WTC11 (cell line): ENCODE measurements around the gene GDPD3. TPM values are rescaled to one million over a fixed set of nuclear protein-coding genes. Genes with fewer than 3 reads are reported as not detected.

ENCODE experiments used
- ATAC-seq: fragments of 200-7000 bp; cut with Tn5 transposase; 2 replicates; pipeline ENCODE4 v1.10.0; 2021; ENCODE audit warnings: mild to moderate bottlenecking, moderate library complexity
- CTCF ChIA-PET: fragments of 300-600 bp; sonication (Branson Sonifier 250); formaldehyde crosslinking; loops from one replicate; lab custom pipeline; 2021; ENCODE audit warnings: antibody characterized with exemption; lab: Charles Lee
- POLR2A ChIA-PET: fragments of 350-600 bp; sonication (Branson Sonifier 250); formaldehyde crosslinking; loops from one replicate; lab custom pipeline; 2021; ENCODE audit warnings: antibody characterized with exemption; lab: Charles Lee
- DNase-seq: peaks from one replicate; pipeline ENCODE4 v3.0.0; 2021; ENCODE audit warnings: low spot score
- H3K27ac Mint-ChIP-seq: 2 replicates; pipeline ENCODE4 v1.8.0; 2021; ENCODE audit warnings: mixed read lengths
- H3K27me3 Mint-ChIP-seq: 2 replicates; pipeline ENCODE4 v1.8.0; 2021; ENCODE audit warnings: low read depth, mild to moderate bottlenecking, moderate library complexity, mixed read lengths
- H3K36me3 Mint-ChIP-seq: 2 replicates; pipeline ENCODE4 v1.8.0; 2021; ENCODE audit warnings: mixed read lengths
- H3K4me1 Mint-ChIP-seq: 2 replicates; pipeline ENCODE4 v1.8.0; 2022; ENCODE audit warnings: mixed read lengths
- H3K4me3 Mint-ChIP-seq: 2 replicates; pipeline ENCODE4 v1.8.0; 2021; ENCODE audit warnings: mild to moderate bottlenecking, moderate library complexity, mixed read lengths
- H3K9me3 Mint-ChIP-seq: 2 replicates; pipeline ENCODE4 v1.8.0; 2021; ENCODE audit warnings: mixed read lengths
- ATF1 ChIP-seq: sonication (generic); formaldehyde crosslinking; IDR thresholded peaks from 2 replicates; pipeline ENCODE4 v1.8.1; 2023; ENCODE audit warnings: mild to moderate bottlenecking, moderate library complexity, missing genetic modification reagents
- ATF2 ChIP-seq: sonication (generic); formaldehyde crosslinking; IDR thresholded peaks from 2 replicates; pipeline ENCODE4 v1.8.1; 2022; ENCODE audit warnings: low read depth, missing genetic modification reagents, borderline replicate concordance
- FOXK1 ChIP-seq: sonication (generic); formaldehyde crosslinking; IDR thresholded peaks from 2 replicates; pipeline ENCODE4 v1.8.0; 2022; ENCODE audit warnings: mild to moderate bottlenecking, moderate library complexity, missing genetic modification reagents
- JAZF1 ChIP-seq: fragments of 250-450 bp; sonication (Bioruptor Pico); IDR thresholded peaks from 2 replicates; pipeline ENCODE4 v1.9.0; 2021; ENCODE audit warnings: moderate library complexity, mild to moderate bottlenecking, inconsistent platforms
- MXD4 ChIP-seq: fragments of 250-450 bp; sonication (Bioruptor Pico); IDR thresholded peaks from 2 replicates; pipeline ENCODE4 v1.8.0; 2021; ENCODE audit warnings: mild to moderate bottlenecking, moderate library complexity, borderline replicate concordance
- NR3C1 ChIP-seq: sonication (generic); formaldehyde crosslinking; conservative IDR thresholded peaks from 2 replicates; pipeline ENCODE4 v1.8.1; 2023; ENCODE audit warnings: low read depth, mild to moderate bottlenecking, missing genetic modification reagents
- RELA ChIP-seq: sonication (generic); formaldehyde crosslinking; IDR thresholded peaks from 2 replicates; pipeline ENCODE4 v1.8.1; 2022; ENCODE audit warnings: missing genetic modification reagents, mild to moderate bottlenecking, borderline replicate concordance
- RORB ChIP-seq: fragments of 250-450 bp; sonication (Bioruptor Pico); IDR thresholded peaks from 2 replicates; pipeline ENCODE4 v1.9.0; 2021; ENCODE audit warnings: mild to moderate bottlenecking
- ZBTB21 ChIP-seq: sonication (generic); formaldehyde crosslinking; IDR thresholded peaks from 2 replicates; pipeline ENCODE4 v1.8.1; 2023; ENCODE audit warnings: mild to moderate bottlenecking, missing genetic modification reagents, borderline replicate concordance
- ZNF317 ChIP-seq: sonication (generic); formaldehyde crosslinking; IDR thresholded peaks from 2 replicates; pipeline ENCODE4 v1.8.1; 2023; ENCODE audit warnings: low read depth, mild to moderate bottlenecking, moderate library complexity, missing genetic modification reagents, borderline replicate concordance
- ZNF396 ChIP-seq: fragments of 250-450 bp; sonication (Bioruptor Pico); IDR thresholded peaks from 2 replicates; pipeline ENCODE4 v1.8.0; 2021; ENCODE audit warnings: mild to moderate bottlenecking, moderate library complexity, borderline replicate concordance
- ZNF532 ChIP-seq: fragments of 250-450 bp; sonication (Bioruptor Pico); IDR thresholded peaks from 2 replicates; pipeline ENCODE4 v1.9.0; 2021; ENCODE audit warnings: mild to moderate bottlenecking, borderline replicate concordance
- ZNF671 ChIP-seq: fragments of 250-450 bp; sonication (Bioruptor Pico); IDR thresholded peaks from 2 replicates; pipeline ENCODE4 v1.8.0; 2021; ENCODE audit warnings: mild to moderate bottlenecking
- total RNA-seq: library from RNA; stranded (reverse); gene quantifications from 3 replicates; pipeline ENCODE4 v1.2.3, GENCODE V29; 2021
- TF ChIP-seq, protein P1 (sequence below): sonication (generic); formaldehyde crosslinking; IDR thresholded peaks from 2 replicates; pipeline ENCODE4 v1.8.1; 2023; ENCODE audit warnings: mild to moderate bottlenecking, missing genetic modification reagents, moderate library complexity
- TF ChIP-seq, protein P2 (sequence below): sonication (generic); formaldehyde crosslinking; IDR thresholded peaks from 2 replicates; pipeline ENCODE4 v1.8.1; 2023; ENCODE audit warnings: mild to moderate bottlenecking, missing genetic modification reagents
- TF ChIP-seq, protein P3 (sequence below): sonication (generic); formaldehyde crosslinking; IDR thresholded peaks from 2 replicates; pipeline ENCODE4 v1.8.1; 2022; ENCODE audit warnings: low read depth, mild to moderate bottlenecking, moderate library complexity, missing genetic modification reagents, borderline replicate concordance
- TF ChIP-seq, protein P4 (sequence below): fragments of 250-450 bp; sonication (Bioruptor Pico); IDR thresholded peaks from 2 replicates; pipeline ENCODE4 v1.9.0; 2021; ENCODE audit warnings: mild to moderate bottlenecking
- TF ChIP-seq, protein P5 (sequence below): sonication (generic); formaldehyde crosslinking; conservative IDR thresholded peaks from 2 replicates; pipeline ENCODE4 v1.8.1; 2023; ENCODE audit warnings: mild to moderate bottlenecking, low read depth, missing genetic modification reagents, moderate library complexity

The GDPD3 gene
- total RNA-seq, 1 experiment from 2014 or later = 2.5 TPM

DNA sequence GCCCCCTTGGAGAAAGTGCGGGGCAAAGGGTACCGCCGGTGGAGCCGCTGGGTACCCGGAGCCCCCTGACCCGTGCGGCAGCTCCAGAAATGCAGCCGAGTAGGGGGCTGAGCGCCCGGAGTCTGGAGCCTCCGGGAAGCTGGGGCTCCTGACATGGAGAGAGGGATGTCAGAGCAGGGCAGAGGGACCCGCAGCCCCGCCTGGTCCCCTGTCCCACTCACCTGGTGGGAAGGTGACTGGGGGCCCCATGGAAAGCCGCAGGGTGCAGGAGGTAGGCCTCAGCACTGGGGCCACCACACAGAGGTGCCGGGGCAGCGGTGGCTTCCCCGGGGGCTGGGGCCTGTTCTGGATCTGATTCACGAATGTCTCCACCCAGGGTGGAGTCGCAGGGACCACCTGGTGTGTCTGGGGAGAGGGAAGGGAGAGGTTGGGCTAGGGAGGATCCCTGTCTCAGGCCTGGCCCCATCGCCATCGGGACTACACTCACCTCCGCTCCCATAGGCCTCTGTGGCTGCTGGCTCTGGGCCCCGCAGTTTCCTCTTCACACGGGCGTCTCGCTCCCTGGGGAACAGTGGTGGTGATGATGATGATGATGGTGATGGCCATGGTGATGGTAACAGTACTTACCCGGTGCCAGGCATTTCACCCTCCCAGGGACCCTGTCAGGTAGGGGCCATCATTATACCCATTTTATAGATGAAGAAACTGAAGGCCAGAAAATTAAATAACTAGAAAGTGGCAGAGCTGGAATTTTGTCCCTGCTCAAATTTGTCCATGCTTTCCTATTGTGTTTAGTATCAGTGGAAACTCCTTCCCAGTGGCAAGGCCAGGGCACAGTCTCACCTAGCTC, 26.8 kb downstream of the GDPD3 start (continued):
- TF ChIP-seq, protein P1, sequence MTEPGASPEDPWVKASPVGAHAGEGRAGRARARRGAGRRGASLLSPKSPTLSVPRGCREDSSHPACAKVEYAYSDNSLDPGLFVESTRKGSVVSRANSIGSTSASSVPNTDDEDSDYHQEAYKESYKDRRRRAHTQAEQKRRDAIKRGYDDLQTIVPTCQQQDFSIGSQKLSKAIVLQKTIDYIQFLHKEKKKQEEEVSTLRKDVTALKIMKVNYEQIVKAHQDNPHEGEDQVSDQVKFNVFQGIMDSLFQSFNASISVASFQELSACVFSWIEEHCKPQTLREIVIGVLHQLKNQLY (CRISPR knock-in tag) = no peak
- TF ChIP-seq FOXK1 (CRISPR knock-in tag) = no peak

GRCh38 chr16:30085820-30086219, 27.5 kb downstream of the GDPD3 start:
- no peak for ATAC-seq
- Mint-ChIP-seq H3K9me3 (peaks cover 4% of the 10 kb centered on the region; the same call in 1 of the 2 replicates), H3K4me3 (no peak overlapping the region), H3K36me3 (peaks cover 39% of the 10 kb centered on the region), H3K27me3 (no peaks in the 10 kb centered on the region), H3K27ac (no peak overlapping the region), H3K4me1 (peaks cover 8% of the 10 kb centered on the region; the same call in 1 of the 2 replicates)
- ChIA-PET POLR2A (no interaction called here), CTCF (interaction anchor here (2.0 kb wide), 1 partner anchor 26 kb away, joined by 10 read pairs; no protein-coding TSS in a partner anchor)
- no peak for DNase-seq
- no peak for TF ChIP-seq JAZF1 (CRISPR knock-in tag)
- TF ChIP-seq, protein P2, sequence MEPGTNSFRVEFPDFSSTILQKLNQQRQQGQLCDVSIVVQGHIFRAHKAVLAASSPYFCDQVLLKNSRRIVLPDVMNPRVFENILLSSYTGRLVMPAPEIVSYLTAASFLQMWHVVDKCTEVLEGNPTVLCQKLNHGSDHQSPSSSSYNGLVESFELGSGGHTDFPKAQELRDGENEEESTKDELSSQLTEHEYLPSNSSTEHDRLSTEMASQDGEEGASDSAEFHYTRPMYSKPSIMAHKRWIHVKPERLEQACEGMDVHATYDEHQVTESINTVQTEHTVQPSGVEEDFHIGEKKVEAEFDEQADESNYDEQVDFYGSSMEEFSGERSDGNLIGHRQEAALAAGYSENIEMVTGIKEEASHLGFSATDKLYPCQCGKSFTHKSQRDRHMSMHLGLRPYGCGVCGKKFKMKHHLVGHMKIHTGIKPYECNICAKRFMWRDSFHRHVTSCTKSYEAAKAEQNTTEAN (CRISPR knock-in tag) = no peak
- TF ChIP-seq ZNF532 = no peak
- no peak for TF ChIP-seq ATF1 (CRISPR knock-in tag)
- TF ChIP-seq, protein P3, sequence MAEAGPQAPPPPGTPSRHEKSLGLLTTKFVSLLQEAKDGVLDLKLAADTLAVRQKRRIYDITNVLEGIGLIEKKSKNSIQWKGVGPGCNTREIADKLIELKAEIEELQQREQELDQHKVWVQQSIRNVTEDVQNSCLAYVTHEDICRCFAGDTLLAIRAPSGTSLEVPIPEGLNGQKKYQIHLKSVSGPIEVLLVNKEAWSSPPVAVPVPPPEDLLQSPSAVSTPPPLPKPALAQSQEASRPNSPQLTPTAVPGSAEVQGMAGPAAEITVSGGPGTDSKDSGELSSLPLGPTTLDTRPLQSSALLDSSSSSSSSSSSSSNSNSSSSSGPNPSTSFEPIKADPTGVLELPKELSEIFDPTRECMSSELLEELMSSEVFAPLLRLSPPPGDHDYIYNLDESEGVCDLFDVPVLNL (CRISPR knock-in tag) = no peak
- TF ChIP-seq ZBTB21 (CRISPR knock-in tag) = no peak
- TF ChIP-seq, protein P4, sequence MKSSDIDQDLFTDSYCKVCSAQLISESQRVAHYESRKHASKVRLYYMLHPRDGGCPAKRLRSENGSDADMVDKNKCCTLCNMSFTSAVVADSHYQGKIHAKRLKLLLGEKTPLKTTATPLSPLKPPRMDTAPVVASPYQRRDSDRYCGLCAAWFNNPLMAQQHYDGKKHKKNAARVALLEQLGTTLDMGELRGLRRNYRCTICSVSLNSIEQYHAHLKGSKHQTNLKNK = no peak
- TF ChIP-seq RELA = no peak
- no peak for TF ChIP-seq RORB (CRISPR knock-in tag)
- TF ChIP-seq ATF2 (CRISPR knock-in tag) = no peak
- no peak for TF ChIP-seq MXD4 (CRISPR knock-in tag)
- TF ChIP-seq, protein P5, sequence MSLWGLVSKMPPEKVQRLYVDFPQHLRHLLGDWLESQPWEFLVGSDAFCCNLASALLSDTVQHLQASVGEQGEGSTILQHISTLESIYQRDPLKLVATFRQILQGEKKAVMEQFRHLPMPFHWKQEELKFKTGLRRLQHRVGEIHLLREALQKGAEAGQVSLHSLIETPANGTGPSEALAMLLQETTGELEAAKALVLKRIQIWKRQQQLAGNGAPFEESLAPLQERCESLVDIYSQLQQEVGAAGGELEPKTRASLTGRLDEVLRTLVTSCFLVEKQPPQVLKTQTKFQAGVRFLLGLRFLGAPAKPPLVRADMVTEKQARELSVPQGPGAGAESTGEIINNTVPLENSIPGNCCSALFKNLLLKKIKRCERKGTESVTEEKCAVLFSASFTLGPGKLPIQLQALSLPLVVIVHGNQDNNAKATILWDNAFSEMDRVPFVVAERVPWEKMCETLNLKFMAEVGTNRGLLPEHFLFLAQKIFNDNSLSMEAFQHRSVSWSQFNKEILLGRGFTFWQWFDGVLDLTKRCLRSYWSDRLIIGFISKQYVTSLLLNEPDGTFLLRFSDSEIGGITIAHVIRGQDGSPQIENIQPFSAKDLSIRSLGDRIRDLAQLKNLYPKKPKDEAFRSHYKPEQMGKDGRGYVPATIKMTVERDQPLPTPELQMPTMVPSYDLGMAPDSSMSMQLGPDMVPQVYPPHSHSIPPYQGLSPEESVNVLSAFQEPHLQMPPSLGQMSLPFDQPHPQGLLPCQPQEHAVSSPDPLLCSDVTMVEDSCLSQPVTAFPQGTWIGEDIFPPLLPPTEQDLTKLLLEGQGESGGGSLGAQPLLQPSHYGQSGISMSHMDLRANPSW (CRISPR knock-in tag) = no peak
- TF ChIP-seq ZNF317 = no peak
- TF ChIP-seq NR3C1 (CRISPR knock-in tag) = no peak
- no peak for TF ChIP-seq ZNF396 (CRISPR knock-in tag)
- no peak for TF ChIP-seq ZNF671
